Activated CD4-positive, CD25-positive, alpha-beta regulatory T cell treated with anti-CD3 and anti-CD28 coated beads, Interleukin-2, amount 50 U/mL, for 72 hours (primary cell): ENCODE measurements around the gene TEAD1.

ENCODE experiments used
- DNase-seq: peaks from one replicate; pipeline ENCODE4 v3.0.0; 2021

Gene TEAD1

GRCh38 chr11:12915093-12915492, 240.9 kb downstream of the TEAD1 start:
- DNase-seq = no peak

GRCh38 chr11:12917822-12918221, 243.6 kb downstream of the TEAD1 start:
- DNase-seq = no peak

- no peak for DNase-seq
Measured at GRCh38 chr11:12918667-12919066, 244.4 kb downstream of the TEAD1 start.

GRCh38 chr11:12922418-12922817, 248.2 kb downstream of the TEAD1 start:
- no peak for DNase-seq

- no peak for DNase-seq
Measured at GRCh38 chr11:12922980-12923507, 248.8 kb downstream of the TEAD1 start.

- no peak for DNase-seq
Measured at GRCh38 chr11:12924650-12925049, 250.4 kb downstream of the TEAD1 start.

- DNase-seq = no peak
Measured at GRCh38 chr11:12925520-12925919, 251.3 kb downstream of the TEAD1 start.

- DNase-seq = no peak
Measured at GRCh38 chr11:12927221-12927620, 253.0 kb downstream of the TEAD1 start.

GRCh38 chr11:12927886-12928285, 253.7 kb downstream of the TEAD1 start:
- DNase-seq = no peak

GRCh38 chr11:12930850-12931249, 256.6 kb downstream of the TEAD1 start:
- DNase-seq = no peak

- no peak for DNase-seq
Measured at GRCh38 chr11:12932485-12932884, 258.3 kb downstream of the TEAD1 start.

- no peak for DNase-seq
Measured at GRCh38 chr11:12936200-12936599, 262.0 kb downstream of the TEAD1 start.

GRCh38 chr11:12938590-12939247, 264.5 kb downstream of the TEAD1 start:
- DNase-seq = no peak

- no peak for DNase-seq
Measured at GRCh38 chr11:12941671-12942070, 267.4 kb downstream of the TEAD1 start.

GRCh38 chr11:12942157-12942556, 267.9 kb downstream of the TEAD1 start:
- DNase-seq = no peak

- no peak for DNase-seq
Measured at GRCh38 chr11:12943311-12943710, 269.1 kb downstream of the TEAD1 start.

GRCh38 chr11:12944889-12945288, 270.7 kb downstream of the TEAD1 start:
- DNase-seq = no peak

GRCh38 chr11:12949453-12949852, 275.2 kb downstream of the TEAD1 start:
- DNase-seq = no peak

GRCh38 chr11:12950670-12951069, 276.4 kb downstream of the TEAD1 start:
- DNase-seq = no peak

GRCh38 chr11:12951376-12951775, 277.2 kb downstream of the TEAD1 start:
- no peak for DNase-seq

- no peak for DNase-seq
Measured at GRCh38 chr11:12952094-12952493, 277.9 kb downstream of the TEAD1 start.

- no peak for DNase-seq
Measured at GRCh38 chr11:12958986-12959385, 284.8 kb downstream of the TEAD1 start.

GRCh38 chr11:12961615-12962014, 287.4 kb downstream of the TEAD1 start:
- DNase-seq = no peak

- no peak for DNase-seq
Measured at GRCh38 chr11:12962306-12962705, 288.1 kb downstream of the TEAD1 start.

- DNase-seq = no peak
Measured at GRCh38 chr11:12963051-12963450, 288.8 kb downstream of the TEAD1 start.
